WTC11 (cell line): Measurements from ENCODE around the gene S1PR3. TPM values are rescaled to one million over a fixed set of nuclear protein-coding genes. Genes with fewer than 3 reads are reported as not detected.

Experiments used
- ATAC-seq: fragments of 200-7000 bp; cut with Tn5 transposase; 2 replicates; pipeline ENCODE4 v1.10.0; 2021; ENCODE audit warnings: mild to moderate bottlenecking, moderate library complexity
- CTCF ChIA-PET: fragments of 300-600 bp; sonication (Branson Sonifier 250); formaldehyde crosslinking; loops from one replicate; lab custom pipeline; 2021; ENCODE audit warnings: antibody characterized with exemption; lab: Charles Lee
- POLR2A ChIA-PET: fragments of 350-600 bp; sonication (Branson Sonifier 250); formaldehyde crosslinking; loops from one replicate; lab custom pipeline; 2021; ENCODE audit warnings: antibody characterized with exemption; lab: Charles Lee
- DNase-seq: peaks from one replicate; pipeline ENCODE4 v3.0.0; 2021; ENCODE audit warnings: low spot score
- H3K27ac Mint-ChIP-seq: 2 replicates; pipeline ENCODE4 v1.8.0; 2021; ENCODE audit warnings: mixed read lengths
- H3K27me3 Mint-ChIP-seq: 2 replicates; pipeline ENCODE4 v1.8.0; 2021; ENCODE audit warnings: low read depth, mild to moderate bottlenecking, moderate library complexity, mixed read lengths
- H3K36me3 Mint-ChIP-seq: 2 replicates; pipeline ENCODE4 v1.8.0; 2021; ENCODE audit warnings: mixed read lengths
- H3K4me1 Mint-ChIP-seq: 2 replicates; pipeline ENCODE4 v1.8.0; 2022; ENCODE audit warnings: mixed read lengths
- H3K4me3 Mint-ChIP-seq: 2 replicates; pipeline ENCODE4 v1.8.0; 2021; ENCODE audit warnings: mild to moderate bottlenecking, moderate library complexity, mixed read lengths
- H3K9me3 Mint-ChIP-seq: 2 replicates; pipeline ENCODE4 v1.8.0; 2021; ENCODE audit warnings: mixed read lengths
- ATF1 ChIP-seq: sonication (generic); formaldehyde crosslinking; IDR thresholded peaks from 2 replicates; pipeline ENCODE4 v1.8.1; 2023; ENCODE audit warnings: mild to moderate bottlenecking, moderate library complexity, missing genetic modification reagents
- CBFB ChIP-seq: sonication (generic); formaldehyde crosslinking; IDR thresholded peaks from 2 replicates; pipeline ENCODE4 v1.8.1; 2022; ENCODE audit warnings: mild to moderate bottlenecking, low read depth, missing genetic modification reagents
- CTCF ChIP-seq: fragments of 200-600 bp; IDR thresholded peaks from 2 replicates; pipeline ENCODE4 v1.8.0; 2022; ENCODE audit warnings: antibody characterized with exemption
- FOXP1 ChIP-seq: sonication (generic); formaldehyde crosslinking; IDR thresholded peaks from 2 replicates; pipeline ENCODE4 v1.8.0; 2022; ENCODE audit warnings: missing genetic modification reagents, mild to moderate bottlenecking, moderate library complexity, borderline replicate concordance
- GRHL2 ChIP-seq: fragments of 250-450 bp; sonication (Bioruptor Pico); IDR thresholded peaks from 2 replicates; pipeline ENCODE4 v1.8.0; 2022; ENCODE audit warnings: mild to moderate bottlenecking, moderate library complexity; ENCODE audit not compliant: insufficient replicate concordance, severe bottlenecking
- GTF2I ChIP-seq: fragments of 250-450 bp; sonication (Bioruptor Pico); conservative IDR thresholded peaks from 2 replicates; pipeline ENCODE4 v1.4.0; 2021; ENCODE audit warnings: mild to moderate bottlenecking
- IRF1 ChIP-seq: sonication (generic); formaldehyde crosslinking; IDR thresholded peaks from 2 replicates; pipeline ENCODE4 v1.8.0; 2023; ENCODE audit warnings: missing genetic modification reagents
- MXD4 ChIP-seq: fragments of 250-450 bp; sonication (Bioruptor Pico); IDR thresholded peaks from 2 replicates; pipeline ENCODE4 v1.8.0; 2021; ENCODE audit warnings: mild to moderate bottlenecking, moderate library complexity, borderline replicate concordance
- NFATC4 ChIP-seq: fragments of 250-450 bp; sonication (Bioruptor Pico); IDR thresholded peaks from 2 replicates; pipeline ENCODE4 v1.9.0; 2021; ENCODE audit warnings: mild to moderate bottlenecking
- RORB ChIP-seq: fragments of 250-450 bp; sonication (Bioruptor Pico); IDR thresholded peaks from 2 replicates; pipeline ENCODE4 v1.9.0; 2021; ENCODE audit warnings: mild to moderate bottlenecking
- TEAD4 ChIP-seq: sonication (generic); formaldehyde crosslinking; IDR thresholded peaks from 2 replicates; pipeline ENCODE4 v1.8.0; 2022; ENCODE audit warnings: mild to moderate bottlenecking, missing genetic modification reagents
- ZBTB21 ChIP-seq: sonication (generic); formaldehyde crosslinking; IDR thresholded peaks from 2 replicates; pipeline ENCODE4 v1.8.1; 2023; ENCODE audit warnings: mild to moderate bottlenecking, missing genetic modification reagents, borderline replicate concordance
- total RNA-seq: library from RNA; stranded (reverse); gene quantifications from 3 replicates; pipeline ENCODE4 v1.2.3, GENCODE V29; 2021
- TF ChIP-seq, protein P1 (sequence below): fragments of 250-450 bp; sonication (Bioruptor Pico); IDR thresholded peaks from 2 replicates; pipeline ENCODE4 v1.9.0; 2021; ENCODE audit warnings: moderate library complexity, mild to moderate bottlenecking, inconsistent platforms, borderline replicate concordance
- TF ChIP-seq, protein P2 (sequence below): sonication (generic); formaldehyde crosslinking; IDR thresholded peaks from 2 replicates; pipeline ENCODE4 v1.8.1; 2022; ENCODE audit warnings: low read depth, missing genetic modification reagents, borderline replicate concordance
- TF ChIP-seq, protein P3 (sequence below): fragments of 250-450 bp; sonication (Bioruptor Pico); IDR thresholded peaks from 2 replicates; pipeline ENCODE4 v1.9.0; 2021; ENCODE audit warnings: mild to moderate bottlenecking
- TF ChIP-seq, protein P4 (sequence below): fragments of 250-450 bp; sonication (Bioruptor Pico); IDR thresholded peaks from 2 replicates; pipeline ENCODE4 v2.1.2; 2022; ENCODE audit warnings: mild to moderate bottlenecking, moderate library complexity
- TF ChIP-seq, protein P5 (sequence below): sonication (generic); formaldehyde crosslinking; IDR thresholded peaks from 2 replicates; pipeline ENCODE4 v1.8.0; 2022; ENCODE audit warnings: missing genetic modification reagents

Gene S1PR3
- total RNA-seq, 1 experiment from 2014 or later: 7.1 TPM

DNA sequence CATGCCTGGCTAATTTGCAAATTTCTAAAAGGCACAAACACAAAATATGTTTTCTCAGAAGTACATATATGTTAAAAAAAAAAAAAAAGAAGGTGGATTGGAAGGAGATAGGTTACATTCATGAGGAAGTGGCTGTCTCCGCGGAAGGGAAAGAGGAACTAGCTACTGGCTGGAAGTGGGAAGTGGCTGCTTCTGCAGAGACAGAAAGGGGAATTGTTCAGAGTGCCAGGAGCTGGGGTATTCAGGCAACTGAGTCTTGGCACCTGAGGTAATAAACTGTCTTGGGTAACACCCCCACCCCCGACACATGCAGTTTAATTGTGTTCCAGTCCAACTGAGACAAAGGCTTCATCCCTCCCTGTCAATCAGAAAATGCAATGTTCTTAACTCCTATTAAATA, 45.6 kb downstream of the S1PR3 start:
- TF ChIP-seq, protein P1, sequence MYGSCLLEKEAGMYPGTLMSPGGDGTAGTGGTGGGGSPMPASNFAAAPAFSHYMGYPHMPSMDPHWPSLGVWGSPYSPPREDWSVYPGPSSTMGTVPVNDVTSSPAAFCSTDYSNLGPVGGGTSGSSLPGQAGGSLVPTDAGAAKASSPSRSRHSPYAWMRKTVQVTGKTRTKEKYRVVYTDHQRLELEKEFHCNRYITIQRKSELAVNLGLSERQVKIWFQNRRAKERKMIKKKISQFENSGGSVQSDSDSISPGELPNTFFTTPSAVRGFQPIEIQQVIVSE (CRISPR knock-in tag): no peak
- Mint-ChIP-seq H3K36me3 (peaks cover 1% of the 10 kb centered on the region), H3K9me3 (no peaks in the 10 kb centered on the region), H3K4me1 (no peaks in the 10 kb centered on the region), H3K27me3 (no peaks in the 10 kb centered on the region), H3K27ac (no peak overlapping the region), H3K4me3 (no peak overlapping the region)
- CTCF ChIA-PET: interaction anchor here (0.9 to 1.6 kb wide), 2 partner anchors 12 to 242 kb away, joined by 3 to 4 read pairs; no protein-coding TSS in a partner anchor
- POLR2A ChIA-PET: no interaction called here
- ATAC-seq: no peak
- no peak for DNase-seq

- no peaks in the 10 kb centered on the region for H3K27me3 Mint-ChIP-seq
- H3K9me3 Mint-ChIP-seq: no peaks in the 10 kb centered on the region
- CTCF ChIA-PET: interaction anchor here (1.6 kb wide), 1 partner anchor 11 kb away, joined by 4 read pairs; no protein-coding TSS in a partner anchor
- H3K4me3 Mint-ChIP-seq: no peak overlapping the region
- POLR2A ChIA-PET: no interaction called here
- ATAC-seq: no peak
- no peaks in the 10 kb centered on the region for H3K4me1 Mint-ChIP-seq
- H3K36me3 Mint-ChIP-seq: no peaks in the 10 kb centered on the region
- DNase-seq: no peak
- no peak overlapping the region for H3K27ac Mint-ChIP-seq
- TF ChIP-seq ATF1 (CRISPR knock-in tag) (no peak), TEAD4 (CRISPR knock-in tag) (no peak), FOXP1 (CRISPR knock-in tag) (no peak), RORB (CRISPR knock-in tag) (no peak), CBFB (CRISPR knock-in tag) (no peak), IRF1 (no peak), GRHL2 (no peak), CTCF (no peak), GTF2I (no peak)
- TF ChIP-seq, protein P2, sequence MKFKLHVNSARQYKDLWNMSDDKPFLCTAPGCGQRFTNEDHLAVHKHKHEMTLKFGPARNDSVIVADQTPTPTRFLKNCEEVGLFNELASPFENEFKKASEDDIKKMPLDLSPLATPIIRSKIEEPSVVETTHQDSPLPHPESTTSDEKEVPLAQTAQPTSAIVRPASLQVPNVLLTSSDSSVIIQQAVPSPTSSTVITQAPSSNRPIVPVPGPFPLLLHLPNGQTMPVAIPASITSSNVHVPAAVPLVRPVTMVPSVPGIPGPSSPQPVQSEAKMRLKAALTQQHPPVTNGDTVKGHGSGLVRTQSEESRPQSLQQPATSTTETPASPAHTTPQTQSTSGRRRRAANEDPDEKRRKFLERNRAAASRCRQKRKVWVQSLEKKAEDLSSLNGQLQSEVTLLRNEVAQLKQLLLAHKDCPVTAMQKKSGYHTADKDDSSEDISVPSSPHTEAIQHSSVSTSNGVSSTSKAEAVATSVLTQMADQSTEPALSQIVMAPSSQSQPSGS: no peak
- TF ChIP-seq, protein P3, sequence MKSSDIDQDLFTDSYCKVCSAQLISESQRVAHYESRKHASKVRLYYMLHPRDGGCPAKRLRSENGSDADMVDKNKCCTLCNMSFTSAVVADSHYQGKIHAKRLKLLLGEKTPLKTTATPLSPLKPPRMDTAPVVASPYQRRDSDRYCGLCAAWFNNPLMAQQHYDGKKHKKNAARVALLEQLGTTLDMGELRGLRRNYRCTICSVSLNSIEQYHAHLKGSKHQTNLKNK: no peak
Measured at GRCh38 chr9:89037346-89037745, 46.1 kb downstream of the S1PR3 start.

- Mint-ChIP-seq H3K27ac (no peak overlapping the region), H3K4me1 (no peaks in the 10 kb centered on the region), H3K36me3 (no peaks in the 10 kb centered on the region), H3K4me3 (no peak overlapping the region), H3K27me3 (no peaks in the 10 kb centered on the region), H3K9me3 (no peaks in the 10 kb centered on the region)
- CTCF ChIA-PET: interaction anchor here (1.6 kb wide), 1 partner anchor 11 kb away, joined by 4 read pairs; no protein-coding TSS in a partner anchor
- ATAC-seq (no peak), DNase-seq (no peak)
- POLR2A ChIA-PET: no interaction called here
- TF ChIP-seq MXD4 (no peak), ZBTB21 (CRISPR knock-in tag) (no peak), NFATC4 (CRISPR knock-in tag) (no peak), GTF2I (no peak)
- TF ChIP-seq, protein P4, sequence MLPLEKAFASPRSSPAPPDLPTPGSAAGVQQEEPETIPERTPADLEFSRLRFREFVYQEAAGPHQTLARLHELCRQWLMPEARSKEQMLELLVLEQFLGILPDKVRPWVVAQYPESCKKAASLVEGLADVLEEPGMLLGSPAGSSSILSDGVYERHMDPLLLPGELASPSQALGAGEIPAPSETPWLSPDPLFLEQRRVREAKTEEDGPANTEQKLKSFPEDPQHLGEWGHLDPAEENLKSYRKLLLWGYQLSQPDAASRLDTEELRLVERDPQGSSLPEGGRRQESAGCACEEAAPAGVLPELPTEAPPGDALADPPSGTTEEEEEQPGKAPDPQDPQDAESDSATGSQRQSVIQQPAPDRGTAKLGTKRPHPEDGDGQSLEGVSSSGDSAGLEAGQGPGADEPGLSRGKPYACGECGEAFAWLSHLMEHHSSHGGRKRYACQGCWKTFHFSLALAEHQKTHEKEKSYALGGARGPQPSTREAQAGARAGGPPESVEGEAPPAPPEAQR (CRISPR knock-in tag): no peak
- TF ChIP-seq, protein P5, sequence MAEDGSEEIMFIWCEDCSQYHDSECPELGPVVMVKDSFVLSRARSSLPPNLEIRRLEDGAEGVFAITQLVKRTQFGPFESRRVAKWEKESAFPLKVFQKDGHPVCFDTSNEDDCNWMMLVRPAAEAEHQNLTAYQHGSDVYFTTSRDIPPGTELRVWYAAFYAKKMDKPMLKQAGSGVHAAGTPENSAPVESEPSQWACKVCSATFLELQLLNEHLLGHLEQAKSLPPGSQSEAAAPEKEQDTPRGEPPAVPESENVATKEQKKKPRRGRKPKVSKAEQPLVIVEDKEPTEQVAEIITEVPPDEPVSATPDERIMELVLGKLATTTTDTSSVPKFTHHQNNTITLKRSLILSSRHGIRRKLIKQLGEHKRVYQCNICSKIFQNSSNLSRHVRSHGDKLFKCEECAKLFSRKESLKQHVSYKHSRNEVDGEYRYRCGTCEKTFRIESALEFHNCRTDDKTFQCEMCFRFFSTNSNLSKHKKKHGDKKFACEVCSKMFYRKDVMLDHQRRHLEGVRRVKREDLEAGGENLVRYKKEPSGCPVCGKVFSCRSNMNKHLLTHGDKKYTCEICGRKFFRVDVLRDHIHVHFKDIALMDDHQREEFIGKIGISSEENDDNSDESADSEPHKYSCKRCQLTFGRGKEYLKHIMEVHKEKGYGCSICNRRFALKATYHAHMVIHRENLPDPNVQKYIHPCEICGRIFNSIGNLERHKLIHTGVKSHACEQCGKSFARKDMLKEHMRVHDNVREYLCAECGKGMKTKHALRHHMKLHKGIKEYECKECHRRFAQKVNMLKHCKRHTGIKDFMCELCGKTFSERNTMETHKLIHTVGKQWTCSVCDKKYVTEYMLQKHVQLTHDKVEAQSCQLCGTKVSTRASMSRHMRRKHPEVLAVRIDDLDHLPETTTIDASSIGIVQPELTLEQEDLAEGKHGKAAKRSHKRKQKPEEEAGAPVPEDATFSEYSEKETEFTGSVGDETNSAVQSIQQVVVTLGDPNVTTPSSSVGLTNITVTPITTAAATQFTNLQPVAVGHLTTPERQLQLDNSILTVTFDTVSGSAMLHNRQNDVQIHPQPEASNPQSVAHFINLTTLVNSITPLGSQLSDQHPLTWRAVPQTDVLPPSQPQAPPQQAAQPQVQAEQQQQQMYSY (CRISPR knock-in tag): no peak
Measured at GRCh38 chr9:89037891-89038290, 46.6 kb downstream of the S1PR3 start.
